HCT116 (cell line): ENCODE measurements around the gene KLF4. TPM values are rescaled to one million over a fixed set of nuclear protein-coding genes. Genes with fewer than 3 reads are reported as not detected.

ENCODE experiments used
- ATAC-seq: fragments of 200-7000 bp; cut with Tn5 transposase; 2 replicates; pipeline ENCODE4 v1.9.1; 2020; ENCODE audit warnings: mild to moderate bottlenecking, moderate library complexity
- BruUV-seq: library from RNA; stranded (reverse); fragments of 400-500 nt; replicated peaks from 2 replicates; lab custom pipeline; 2021; lab: Mats Ljungman, UMichigan
- CTCF ChIA-PET: fragments of 300-600 bp; sonication (Branson Sonifier 250); formaldehyde crosslinking; loops from one replicate; lab custom pipeline; 2021; ENCODE audit warnings: antibody characterized with exemption; lab: Charles Lee
- POLR2A ChIA-PET: fragments of 300-600, 350-600 bp; sonication (Branson Sonifier 250); formaldehyde crosslinking; loops from one replicate; lab custom pipeline; 2021; ENCODE audit warnings: antibody characterized with exemption; lab: Charles Lee
- RAD21 ChIA-PET, 2 experiments: fragments of 300-600 bp; sonication (Branson Sonifier 250); formaldehyde crosslinking; loops; one replicate each; lab custom pipeline; 2023; ENCODE audit warnings: low total read pairs in 2 of 2; ENCODE audit not compliant: uncharacterized antibody in 2 of 2, unreplicated experiment in 2 of 2, low non-redundant PET in 1 of 2; lab: Charles Lee
- DNase-seq: peaks from one replicate; pipeline ENCODE4 v3.0.0-alpha.2; 2010; ENCODE audit warnings: low read depth, low spot score
- H2AFZ ChIP-seq: fragments of 200-600 bp; shearing (Covaris generic), sonication (generic); 2 replicates; pipeline ENCODE4 v1.6.1; 2017; ENCODE audit warnings: low read depth, mixed run types, mixed read lengths, antibody characterized with exemption, low read length; ENCODE audit not compliant: poor library complexity, severe bottlenecking
- H3K27ac ChIP-seq: 2 replicates; pipeline ENCODE4 v1.5.1; 2012; ENCODE audit warnings: low read depth, low read length
- H3K27me3 ChIP-seq: fragments of 200-600 bp; sonication (generic); 2 replicates; pipeline ENCODE4 v1.6.1; 2016; ENCODE audit warnings: mixed run types, low read length, mixed read lengths; ENCODE audit not compliant: insufficient read depth
- H3K36me3 ChIP-seq, 2 experiments: fragments of 200-500 bp in 1 of 2; fragments of 200-600 bp in 1 of 2; sonication (Bioruptor generic) in 1 of 2; sonication (generic) in 1 of 2; 2 replicates each; pipeline versions ENCODE4 v1.5.1 to v1.6.1; 2014 to 2016; ENCODE audit warnings: low read length in 2 of 2, inconsistent platforms in 1 of 2, mixed read lengths in 1 of 2, mixed run types in 1 of 2; ENCODE audit not compliant: insufficient read depth in 2 of 2, control insufficient read depth in 1 of 2
- H3K4me1 ChIP-seq, 2 experiments: fragments of 200-600 bp in 1 of 2; sonication (generic) in 1 of 2; 2 replicates each; pipeline versions ENCODE4 v1.5.1 to v1.6.1; 2012 to 2017; ENCODE audit warnings: low read length in 2 of 2, inconsistent platforms in 1 of 2, mild to moderate bottlenecking in 1 of 2, mixed read lengths in 1 of 2, mixed run types in 1 of 2, moderate library complexity in 1 of 2; ENCODE audit not compliant: insufficient read depth in 2 of 2, control insufficient read depth in 1 of 2
- H3K4me2 ChIP-seq: fragments of 200-600 bp; sonication (generic); 2 replicates; pipeline ENCODE4 v1.6.1; 2017; ENCODE audit warnings: mixed run types, low read length, mixed read lengths
- H3K4me3 ChIP-seq, 2 experiments: fragments of 200-600 bp in 1 of 2; sonication (generic) in 1 of 2; replicated peaks in 1 of 2; 2 replicates each; pipeline ENCODE4 v1.5.1; 2011 to 2016; ENCODE audit warnings: low read length in 2 of 2, control low read depth in 1 of 2, low read depth in 1 of 2, mild to moderate bottlenecking in 1 of 2, mixed read lengths in 1 of 2, mixed run types in 1 of 2
- H3K79me2 ChIP-seq: fragments of 200-600 bp; sonication (generic); 2 replicates; pipeline ENCODE4 v1.6.1; 2017; ENCODE audit warnings: mild to moderate bottlenecking, mixed run types, low read length, moderate library complexity, mixed read lengths; ENCODE audit not compliant: insufficient read depth
- H3K9ac ChIP-seq: fragments of 200-600 bp; sonication (generic); 2 replicates; pipeline ENCODE4 v1.6.1; 2016; ENCODE audit warnings: low read length, mixed read lengths
- H3K9me2 ChIP-seq: fragments of 200-600 bp; sonication (generic), shearing (Covaris generic); 2 replicates; pipeline ENCODE4 v1.6.1; 2017; ENCODE audit warnings: mixed run types, mild to moderate bottlenecking, moderate library complexity; ENCODE audit not compliant: insufficient read depth
- H3K9me3 ChIP-seq, 2 experiments: fragments of 200-500 bp in 1 of 2; fragments of 200-600 bp in 1 of 2; sonication (Bioruptor generic) in 1 of 2; sonication (generic) in 1 of 2; 2 replicates each; pipeline ENCODE4 v1.6.1; 2014 to 2017; ENCODE audit warnings: low read length in 2 of 2, mixed read lengths in 2 of 2, inconsistent platforms in 1 of 2, low read depth in 1 of 2, mild to moderate bottlenecking in 1 of 2, mixed run types in 1 of 2, moderate library complexity in 1 of 2; ENCODE audit not compliant: control insufficient read depth in 1 of 2, insufficient read depth in 1 of 2
- H4K20me1 ChIP-seq: fragments of 200-600 bp; sonication (generic), shearing (Covaris generic); 2 replicates; pipeline ENCODE4 v1.6.1; 2017; ENCODE audit warnings: mixed run types, mild to moderate bottlenecking, moderate library complexity; ENCODE audit not compliant: insufficient read depth
- CBX3 ChIP-seq: IDR thresholded peaks from 2 replicates; pipeline ENCODE4 v1.6.1; 2012; ENCODE audit warnings: low read depth
- EZH2phosphoT487 ChIP-seq: fragments of 200-600 bp; IDR thresholded peaks from 2 replicates; pipeline ENCODE4 v1.6.1; 2018; ENCODE audit warnings: antibody characterized with exemption, borderline replicate concordance
- RAD21 ChIP-seq: IDR thresholded peaks from 2 replicates; pipeline ENCODE4 v1.6.1; 2012; ENCODE audit warnings: low read depth, mild to moderate bottlenecking
- SIN3A ChIP-seq: IDR thresholded peaks from 2 replicates; pipeline ENCODE4 v1.6.1; 2012; ENCODE audit warnings: low read depth
- SP1 ChIP-seq: IDR thresholded peaks from 2 replicates; pipeline ENCODE4 v1.6.1; 2012; ENCODE audit warnings: low read depth
- ZNF274 ChIP-seq: fragments of 200-500 bp; sonication (Bioruptor generic); IDR thresholded peaks from 2 replicates; pipeline ENCODE4 v1.6.1; 2014; ENCODE audit warnings: mild to moderate bottlenecking, low read depth, low read length, inconsistent platforms
- intact Hi-C: fragments of 100-400 bp; cut with micrococcal nuclease; formaldehyde crosslinking; loops from 2 replicates; pipeline ENCODE4 v1.10.0; 2022
- total RNA-seq: library from RNA; stranded (reverse); gene quantifications from one replicate; pipeline ENCODE4 v1.2.1, GENCODE V29; 2021; ENCODE audit not compliant: unreplicated experiment
- TF ChIP-seq, protein P1 (sequence below): IDR thresholded peaks from 2 replicates; pipeline ENCODE4 v1.6.1; 2011; ENCODE audit warnings: mild to moderate bottlenecking, low read length, moderate library complexity; ENCODE audit not compliant: insufficient replicate concordance; ENCODE audit errors: extremely low read depth
- TF ChIP-seq, protein P2 (sequence below), 3 experiments: fragments of 200-600 bp in 1 of 3; sonication (generic) in 1 of 3; IDR thresholded peaks in 2 of 3; conservative IDR thresholded peaks in 1 of 3; 2 replicates each; pipeline ENCODE4 v1.5.1; 2012 to 2017; ENCODE audit warnings: low read depth in 2 of 3, low read length in 2 of 3, antibody characterized with exemption in 1 of 3, borderline replicate concordance in 1 of 3, control low read depth in 1 of 3, mild to moderate bottlenecking in 1 of 3, mixed read lengths in 1 of 3, mixed run types in 1 of 3, moderate library complexity in 1 of 3; ENCODE audit not compliant: insufficient read depth in 1 of 3
- TF ChIP-seq, protein P3 (sequence below): IDR thresholded peaks from 2 replicates; pipeline ENCODE4 v1.6.1; 2012; ENCODE audit warnings: low read depth

The KLF4 gene
- total RNA-seq, 1 experiment from 2014 or later = 92.8 TPM

DNA sequence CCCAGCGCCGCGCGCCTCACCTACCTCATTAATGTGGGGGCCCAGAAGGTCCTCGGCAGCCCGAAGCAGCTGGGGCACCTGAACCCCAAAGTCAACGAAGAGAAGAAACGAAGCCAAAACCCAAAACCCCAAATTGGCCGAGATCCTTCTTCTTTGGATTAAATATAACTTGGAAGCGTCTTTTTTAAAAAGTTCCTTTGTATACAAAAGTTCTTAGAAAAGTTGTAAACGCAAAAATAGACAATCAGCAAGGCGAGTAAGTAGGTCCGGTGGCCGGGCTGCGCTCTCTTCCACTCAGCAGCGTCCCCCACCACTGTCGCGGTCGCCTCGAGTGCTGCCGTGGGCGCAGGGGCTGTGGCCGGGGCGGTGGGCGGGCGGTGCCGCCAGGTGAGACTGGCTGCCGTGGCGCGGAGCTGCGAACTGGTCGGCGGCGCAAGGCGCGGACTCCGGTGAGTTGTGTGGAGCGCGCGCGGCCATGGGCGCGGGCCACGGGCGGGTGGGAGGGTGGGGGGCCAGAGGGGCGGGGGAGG is 360 bp downstream of the KLF4 start:
- Histone ChIP-seq H3K9ac (peak overlapping the region; percentile 87), H3K27me3 (no peaks in the 10 kb centered on the region), H3K36me3 (peaks cover 16 to 29% of the 10 kb centered on the region in 2 experiments), H3K9me3 (no peaks in the 10 kb centered on the region), H3K4me3 (peak overlapping the region; percentile 75 to 92), H4K20me1 (no peaks in the 10 kb centered on the region), H2AFZ (no peak overlapping the region), H3K27ac (peak overlapping the region; percentile 74), H3K79me2 (peaks cover 42% of the 10 kb centered on the region), H3K9me2 (no peaks in the 10 kb centered on the region), H3K4me2 (peak overlapping the region; percentile 96), H3K4me1 (peaks cover 0 to 40% of the 10 kb centered on the region in 2 experiments; a peak in 3 of 4 replicates)
- CTCF ChIA-PET = no interaction called here
- ATAC-seq (peak; percentile 52), DNase-seq (no peak)
- BruUV-seq = no TSS peak
- POLR2A ChIA-PET = interaction anchor here (0.8 to 1.6 kb wide), 6 partner anchors 8 to 512 kb away, joined by 3 to 8 read pairs (median 4); no protein-coding TSS in a partner anchor
- TF ChIP-seq SP1 (no peak), ZNF274 (no peak), CBX3 (no peak), EZH2phosphoT487 (no peak), RAD21 (no peak), SIN3A (no peak)
- TF ChIP-seq, protein P1, sequence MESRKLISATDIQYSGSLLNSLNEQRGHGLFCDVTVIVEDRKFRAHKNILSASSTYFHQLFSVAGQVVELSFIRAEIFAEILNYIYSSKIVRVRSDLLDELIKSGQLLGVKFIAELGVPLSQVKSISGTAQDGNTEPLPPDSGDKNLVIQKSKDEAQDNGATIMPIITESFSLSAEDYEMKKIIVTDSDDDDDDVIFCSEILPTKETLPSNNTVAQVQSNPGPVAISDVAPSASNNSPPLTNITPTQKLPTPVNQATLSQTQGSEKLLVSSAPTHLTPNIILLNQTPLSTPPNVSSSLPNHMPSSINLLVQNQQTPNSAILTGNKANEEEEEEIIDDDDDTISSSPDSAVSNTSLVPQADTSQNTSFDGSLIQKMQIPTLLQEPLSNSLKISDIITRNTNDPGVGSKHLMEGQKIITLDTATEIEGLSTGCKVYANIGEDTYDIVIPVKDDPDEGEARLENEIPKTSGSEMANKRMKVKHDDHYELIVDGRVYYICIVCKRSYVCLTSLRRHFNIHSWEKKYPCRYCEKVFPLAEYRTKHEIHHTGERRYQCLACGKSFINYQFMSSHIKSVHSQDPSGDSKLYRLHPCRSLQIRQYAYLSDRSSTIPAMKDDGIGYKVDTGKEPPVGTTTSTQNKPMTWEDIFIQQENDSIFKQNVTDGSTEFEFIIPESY = no peak
- TF ChIP-seq, protein P2, sequence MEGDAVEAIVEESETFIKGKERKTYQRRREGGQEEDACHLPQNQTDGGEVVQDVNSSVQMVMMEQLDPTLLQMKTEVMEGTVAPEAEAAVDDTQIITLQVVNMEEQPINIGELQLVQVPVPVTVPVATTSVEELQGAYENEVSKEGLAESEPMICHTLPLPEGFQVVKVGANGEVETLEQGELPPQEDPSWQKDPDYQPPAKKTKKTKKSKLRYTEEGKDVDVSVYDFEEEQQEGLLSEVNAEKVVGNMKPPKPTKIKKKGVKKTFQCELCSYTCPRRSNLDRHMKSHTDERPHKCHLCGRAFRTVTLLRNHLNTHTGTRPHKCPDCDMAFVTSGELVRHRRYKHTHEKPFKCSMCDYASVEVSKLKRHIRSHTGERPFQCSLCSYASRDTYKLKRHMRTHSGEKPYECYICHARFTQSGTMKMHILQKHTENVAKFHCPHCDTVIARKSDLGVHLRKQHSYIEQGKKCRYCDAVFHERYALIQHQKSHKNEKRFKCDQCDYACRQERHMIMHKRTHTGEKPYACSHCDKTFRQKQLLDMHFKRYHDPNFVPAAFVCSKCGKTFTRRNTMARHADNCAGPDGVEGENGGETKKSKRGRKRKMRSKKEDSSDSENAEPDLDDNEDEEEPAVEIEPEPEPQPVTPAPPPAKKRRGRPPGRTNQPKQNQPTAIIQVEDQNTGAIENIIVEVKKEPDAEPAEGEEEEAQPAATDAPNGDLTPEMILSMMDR (IDR thresholded peaks at IDR 0.05 in 2 of 3, conservative IDR thresholded peaks at IDR 0.05 in 1 of 3; ENCODE audit: borderline replicate concordance in 1 of 3, insufficient read depth in 1 of 3, low read depth in 2 of 3, low read length in 2 of 3) = no peak
- TF ChIP-seq, protein P3, sequence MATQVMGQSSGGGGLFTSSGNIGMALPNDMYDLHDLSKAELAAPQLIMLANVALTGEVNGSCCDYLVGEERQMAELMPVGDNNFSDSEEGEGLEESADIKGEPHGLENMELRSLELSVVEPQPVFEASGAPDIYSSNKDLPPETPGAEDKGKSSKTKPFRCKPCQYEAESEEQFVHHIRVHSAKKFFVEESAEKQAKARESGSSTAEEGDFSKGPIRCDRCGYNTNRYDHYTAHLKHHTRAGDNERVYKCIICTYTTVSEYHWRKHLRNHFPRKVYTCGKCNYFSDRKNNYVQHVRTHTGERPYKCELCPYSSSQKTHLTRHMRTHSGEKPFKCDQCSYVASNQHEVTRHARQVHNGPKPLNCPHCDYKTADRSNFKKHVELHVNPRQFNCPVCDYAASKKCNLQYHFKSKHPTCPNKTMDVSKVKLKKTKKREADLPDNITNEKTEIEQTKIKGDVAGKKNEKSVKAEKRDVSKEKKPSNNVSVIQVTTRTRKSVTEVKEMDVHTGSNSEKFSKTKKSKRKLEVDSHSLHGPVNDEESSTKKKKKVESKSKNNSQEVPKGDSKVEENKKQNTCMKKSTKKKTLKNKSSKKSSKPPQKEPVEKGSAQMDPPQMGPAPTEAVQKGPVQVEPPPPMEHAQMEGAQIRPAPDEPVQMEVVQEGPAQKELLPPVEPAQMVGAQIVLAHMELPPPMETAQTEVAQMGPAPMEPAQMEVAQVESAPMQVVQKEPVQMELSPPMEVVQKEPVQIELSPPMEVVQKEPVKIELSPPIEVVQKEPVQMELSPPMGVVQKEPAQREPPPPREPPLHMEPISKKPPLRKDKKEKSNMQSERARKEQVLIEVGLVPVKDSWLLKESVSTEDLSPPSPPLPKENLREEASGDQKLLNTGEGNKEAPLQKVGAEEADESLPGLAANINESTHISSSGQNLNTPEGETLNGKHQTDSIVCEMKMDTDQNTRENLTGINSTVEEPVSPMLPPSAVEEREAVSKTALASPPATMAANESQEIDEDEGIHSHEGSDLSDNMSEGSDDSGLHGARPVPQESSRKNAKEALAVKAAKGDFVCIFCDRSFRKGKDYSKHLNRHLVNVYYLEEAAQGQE = no peak
- intact Hi-C loops = loop anchor here (1.0 to 10.0 kb wide), 3 partner anchors 263 to 956 kb away; no protein-coding TSS in a partner anchor
- RAD21 ChIA-PET = interaction anchor here in 1 of 2 experiments (0.7 kb wide), 1 partner anchor 62 kb away, joined by 6 read pairs; no protein-coding TSS in a partner anchor
